Caki2 (cell line): ENCODE data around the gene OPN1MW2. TPM values are rescaled to one million over a fixed set of nuclear protein-coding genes. Genes with fewer than 3 reads are reported as not detected.
"Not testable (repeated sequence)": the region's sequence is repeated elsewhere in the genome, so short reads cannot be mapped to it uniquely, and the experiment has no call there.

Experiments used
- DNase-seq: peaks from one replicate; pipeline ENCODE4 v3.0.0-alpha.2; 2015; ENCODE audit warnings: low read depth
- in situ Hi-C: cut with HindIII; loops from 2 replicates; pipeline ENCODE4 v1.10.0; 2016; ENCODE audit warnings: low sequenced_read_pairs, low pct_unique_long_range_greater_than_20kb, mixed read lengths
- total RNA-seq: library from RNA; depleted of rRNA; stranded (reverse); fragments of >200 nt; shearing (Covaris generic); gene quantifications from 2 replicates; pipeline ENCODE4 v1.2.3, GENCODE V29; 2014; ENCODE audit warnings: low replicate concordance; rRNA removed

OPN1MW2 gene
- not detected in 2 replicates for total RNA-seq

DNA sequence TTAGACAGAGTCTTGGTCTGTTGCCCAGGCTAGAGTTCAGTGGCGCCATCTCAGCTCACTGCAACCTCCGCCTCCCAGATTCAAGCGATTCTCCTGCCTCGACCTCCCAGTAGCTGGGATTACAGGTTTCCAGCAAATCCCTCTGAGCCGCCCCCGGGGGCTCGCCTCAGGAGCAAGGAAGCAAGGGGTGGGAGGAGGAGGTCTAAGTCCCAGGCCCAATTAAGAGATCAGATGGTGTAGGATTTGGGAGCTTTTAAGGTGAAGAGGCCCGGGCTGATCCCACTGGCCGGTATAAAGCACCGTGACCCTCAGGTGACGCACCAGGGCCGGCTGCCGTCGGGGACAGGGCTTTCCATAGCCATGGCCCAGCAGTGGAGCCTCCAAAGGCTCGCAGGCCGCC is at the start of gene OPN1MW2:
Gene OPN1MW2, plus strand, starts transcription at position 301 of the 400 bp plus-strand sequence. Its CDS starts 60 bp downstream, at position 361.
- DNase-seq, in situ Hi-C loops: not testable (repeated sequence)

DNA sequence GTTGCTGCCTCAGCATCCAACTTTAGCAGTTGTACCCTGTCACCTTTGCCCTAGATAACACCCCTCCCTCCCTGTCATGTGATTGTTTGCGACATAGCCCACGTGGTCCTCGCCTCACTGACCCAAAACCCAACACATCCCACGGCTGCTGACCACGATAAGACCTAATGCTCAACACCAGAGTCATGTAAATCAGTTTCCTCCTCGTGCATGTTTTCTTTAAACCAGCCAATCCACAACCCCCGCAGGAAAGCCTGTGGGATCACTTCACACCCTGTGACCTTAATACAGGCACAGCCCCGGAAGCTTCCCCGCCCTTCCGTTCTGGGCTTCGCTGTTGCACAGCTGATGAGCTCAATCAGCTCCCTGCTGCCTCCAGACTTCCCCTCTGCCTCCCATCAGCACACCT is 47.0 kb upstream of the OPN1MW2 start:
- DNase-seq, in situ Hi-C loops: not testable (repeated sequence)

DNA sequence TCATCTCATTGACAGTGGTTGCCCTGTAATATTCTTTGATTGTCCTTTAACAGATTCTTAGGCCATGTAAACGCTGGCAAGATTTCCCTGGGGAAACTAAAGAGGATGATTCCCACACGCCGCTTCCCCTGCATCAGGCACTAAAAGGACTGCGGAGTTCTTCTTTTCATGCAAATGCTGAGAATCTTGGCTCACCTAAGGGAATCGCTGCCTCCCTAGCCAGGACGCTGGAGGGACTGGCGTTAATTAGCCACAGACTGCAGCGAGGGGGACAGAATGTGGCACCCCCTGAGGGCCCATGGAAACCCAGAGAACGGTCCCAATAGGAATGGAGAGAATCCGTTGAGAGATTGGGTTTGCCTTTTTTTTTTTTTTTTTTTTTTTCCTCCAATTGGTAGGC is 45.2 kb upstream of the OPN1MW2 start:
- in situ Hi-C loops: not testable (repeated sequence)

DNA sequence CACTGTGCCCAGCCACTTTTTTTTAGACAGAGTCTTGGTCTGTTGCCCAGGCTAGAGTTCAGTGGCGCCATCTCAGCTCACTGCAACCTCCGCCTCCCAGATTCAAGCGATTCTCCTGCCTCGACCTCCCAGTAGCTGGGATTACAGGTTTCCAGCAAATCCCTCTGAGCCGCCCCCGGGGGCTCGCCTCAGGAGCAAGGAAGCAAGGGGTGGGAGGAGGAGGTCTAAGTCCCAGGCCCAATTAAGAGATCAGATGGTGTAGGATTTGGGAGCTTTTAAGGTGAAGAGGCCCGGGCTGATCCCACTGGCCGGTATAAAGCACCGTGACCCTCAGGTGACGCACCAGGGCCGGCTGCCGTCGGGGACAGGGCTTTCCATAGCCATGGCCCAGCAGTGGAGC is 37.3 kb upstream of the OPN1MW2 start, which contains the start of gene OPN1MW:
Gene OPN1MW, plus strand, starts transcription at position 301 of the 400 bp plus-strand sequence. Its CDS starts 82 bp downstream, at position 383.
- in situ Hi-C loops, DNase-seq: not testable (repeated sequence)

More for the DNA sequence above, 45.2 kb upstream of the OPN1MW2 start:
- not testable (repeated sequence) for DNase-seq

DNA sequence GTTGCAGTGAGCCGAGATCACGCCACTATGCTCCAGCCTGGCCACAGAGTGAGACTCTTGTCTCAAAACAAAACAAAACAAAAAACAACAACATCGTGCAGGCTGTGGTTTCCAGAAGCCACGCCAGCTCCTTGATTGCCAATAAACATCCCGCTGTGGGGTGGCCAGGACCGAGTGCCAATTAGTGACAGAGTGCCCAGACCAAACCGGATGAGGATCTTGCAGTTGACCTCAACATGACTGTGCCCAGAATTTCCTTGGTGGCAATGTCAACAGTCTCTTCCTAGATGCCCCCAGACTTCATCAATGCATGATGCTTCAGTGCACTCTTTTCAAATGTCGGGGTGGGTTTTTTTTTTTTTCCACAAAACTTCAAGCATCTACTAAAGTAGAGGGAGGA is 35.8 kb upstream of the OPN1MW2 start:
- in situ Hi-C loops, DNase-seq: not testable (repeated sequence)

DNA sequence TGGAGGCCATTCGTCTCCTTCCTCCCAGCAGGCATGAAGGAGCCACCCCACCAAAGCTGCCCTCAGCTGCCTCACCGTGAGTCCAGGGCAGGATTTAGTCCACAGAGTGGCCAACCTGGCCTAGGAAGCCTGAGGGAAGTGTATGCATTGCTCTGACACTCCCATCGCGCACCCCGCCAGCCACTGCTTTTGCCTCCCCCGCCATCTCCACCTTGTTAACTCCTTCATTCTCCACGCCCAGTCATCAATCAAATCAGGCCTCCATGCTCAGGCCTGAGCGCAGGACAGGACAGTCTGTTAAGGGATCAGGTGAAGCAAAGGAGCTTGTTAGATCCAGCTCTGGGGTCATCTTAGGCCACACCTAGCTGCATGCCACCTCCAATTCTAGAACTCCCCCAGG is 26.7 kb upstream of the OPN1MW2 start:
- in situ Hi-C loops, DNase-seq: not testable (repeated sequence)

DNA sequence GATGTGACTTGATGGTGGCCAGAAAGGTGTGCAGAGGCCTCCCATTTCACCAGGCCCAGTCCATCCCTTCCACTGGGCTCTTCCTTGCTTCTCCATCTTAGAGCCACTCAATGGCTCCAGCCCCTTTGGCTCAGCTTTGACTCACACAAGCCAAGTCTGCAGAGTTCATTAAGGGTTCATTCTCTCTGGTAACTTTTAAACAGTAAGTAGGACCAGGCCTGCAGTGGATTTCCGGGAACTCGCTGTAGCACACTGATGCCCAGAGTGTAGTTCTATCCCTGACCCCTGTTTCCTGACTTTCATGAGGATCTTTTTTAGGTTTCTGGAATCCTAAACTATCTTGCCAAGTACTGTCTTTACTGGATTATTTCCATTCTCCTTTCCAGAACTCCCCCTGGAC is 25.2 kb upstream of the OPN1MW2 start:
- in situ Hi-C loops, DNase-seq: not testable (repeated sequence)

DNA sequence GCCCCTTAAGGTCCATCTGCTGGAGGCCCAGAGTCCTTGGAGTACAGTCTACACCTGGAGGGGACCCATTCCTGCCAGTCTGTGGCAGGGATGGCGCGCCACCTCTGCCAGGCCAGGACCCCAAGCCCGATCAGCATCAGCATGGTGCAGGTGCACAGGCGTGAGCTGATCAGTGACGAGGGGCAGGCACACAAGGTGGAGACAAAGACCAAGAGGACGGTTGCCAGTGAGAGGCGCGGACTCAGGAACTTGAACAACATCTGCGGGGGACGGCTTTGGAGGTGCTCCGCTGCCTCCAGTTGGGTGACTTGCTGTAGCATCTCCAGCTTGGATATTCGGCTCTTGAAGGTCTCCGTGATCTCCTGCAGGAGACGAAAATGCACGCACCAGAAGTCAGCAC is 23.1 kb upstream of the OPN1MW2 start:
- DNase-seq, in situ Hi-C loops: not testable (repeated sequence)

DNA sequence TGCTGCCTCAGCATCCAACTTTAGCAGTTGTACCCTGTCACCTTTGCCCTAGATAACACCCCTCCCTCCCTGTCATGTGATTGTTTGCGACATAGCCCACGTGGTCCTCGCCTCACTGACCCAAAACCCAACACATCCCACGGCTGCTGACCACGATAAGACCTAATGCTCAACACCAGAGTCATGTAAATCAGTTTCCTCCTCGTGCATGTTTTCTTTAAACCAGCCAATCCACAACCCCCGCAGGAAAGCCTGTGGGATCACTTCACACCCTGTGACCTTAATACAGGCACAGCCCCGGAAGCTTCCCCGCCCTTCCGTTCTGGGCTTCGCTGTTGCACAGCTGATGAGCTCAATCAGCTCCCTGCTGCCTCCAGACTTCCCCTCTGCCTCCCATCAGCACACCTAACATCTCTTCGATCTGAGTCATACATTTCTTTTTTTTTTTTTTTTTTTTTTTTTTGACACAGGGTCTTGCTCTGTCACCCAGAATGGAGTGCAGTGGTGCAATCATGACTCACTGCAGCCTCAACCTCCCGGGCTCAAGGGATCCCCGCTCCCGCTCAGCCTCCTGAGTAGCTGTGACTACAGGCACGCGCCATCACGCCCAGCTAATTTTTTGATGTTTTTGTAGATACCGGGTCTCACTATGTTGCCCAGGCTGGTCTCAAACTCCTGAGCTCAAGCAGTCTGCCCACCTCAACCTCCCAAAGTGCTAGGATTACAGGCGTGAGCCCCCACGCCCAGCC is 9.7 kb upstream of the OPN1MW2 start:
- in situ Hi-C loops: not testable (repeated sequence)

DNA sequence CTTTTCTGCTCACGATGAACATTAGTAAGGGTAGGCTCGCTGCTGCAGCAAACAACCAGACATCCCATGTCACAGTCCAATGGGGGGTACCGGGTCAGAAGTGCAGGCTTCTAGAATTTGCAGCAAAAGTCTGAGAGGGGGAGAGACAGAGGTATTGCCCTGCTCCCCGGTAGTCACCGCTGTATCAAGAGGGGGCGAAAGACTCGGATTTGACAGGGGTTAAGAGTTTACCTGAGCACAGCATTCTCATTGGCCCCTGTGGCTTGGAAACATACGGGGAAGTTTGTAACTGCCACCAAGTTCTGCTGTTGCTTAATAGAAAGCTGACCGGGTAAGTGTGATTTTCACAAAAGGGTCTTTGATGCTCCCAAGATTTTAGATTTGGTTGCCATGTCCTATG is 8.5 kb upstream of the OPN1MW2 start:
- DNase-seq, in situ Hi-C loops: not testable (repeated sequence)

More for the DNA sequence above, 9.7 kb upstream of the OPN1MW2 start:
- not testable (repeated sequence) for DNase-seq

DNA sequence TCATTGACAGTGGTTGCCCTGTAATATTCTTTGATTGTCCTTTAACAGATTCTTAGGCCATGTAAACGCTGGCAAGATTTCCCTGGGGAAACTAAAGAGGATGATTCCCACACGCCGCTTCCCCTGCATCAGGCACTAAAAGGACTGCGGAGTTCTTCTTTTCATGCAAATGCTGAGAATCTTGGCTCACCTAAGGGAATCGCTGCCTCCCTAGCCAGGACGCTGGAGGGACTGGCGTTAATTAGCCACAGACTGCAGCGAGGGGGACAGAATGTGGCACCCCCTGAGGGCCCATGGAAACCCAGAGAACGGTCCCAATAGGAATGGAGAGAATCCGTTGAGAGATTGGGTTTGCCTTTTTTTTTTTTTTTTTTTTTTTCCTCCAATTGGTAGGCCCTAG is 8.1 kb upstream of the OPN1MW2 start:
- DNase-seq, in situ Hi-C loops: not testable (repeated sequence)

DNA sequence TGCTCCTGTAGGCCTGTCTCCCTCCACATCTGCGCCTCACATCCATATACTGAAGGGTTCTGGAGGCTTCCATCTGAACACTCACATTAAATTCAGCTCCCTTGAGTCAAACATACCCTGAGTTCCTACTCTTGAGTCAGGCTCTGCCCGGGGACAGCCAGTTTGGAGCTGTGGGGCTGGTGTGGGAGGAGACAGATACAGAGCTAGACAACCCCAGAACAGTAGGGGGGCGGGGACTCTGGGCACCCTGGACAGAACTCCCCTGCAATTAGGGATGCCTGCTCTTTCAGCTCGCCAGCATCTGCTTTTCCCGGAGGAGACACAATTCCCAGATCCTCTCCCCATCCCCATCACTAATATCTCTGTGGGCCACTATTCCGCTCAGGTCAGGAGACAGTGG is 5.7 kb downstream of the OPN1MW2 start:
- in situ Hi-C loops, DNase-seq: not testable (repeated sequence)

DNA sequence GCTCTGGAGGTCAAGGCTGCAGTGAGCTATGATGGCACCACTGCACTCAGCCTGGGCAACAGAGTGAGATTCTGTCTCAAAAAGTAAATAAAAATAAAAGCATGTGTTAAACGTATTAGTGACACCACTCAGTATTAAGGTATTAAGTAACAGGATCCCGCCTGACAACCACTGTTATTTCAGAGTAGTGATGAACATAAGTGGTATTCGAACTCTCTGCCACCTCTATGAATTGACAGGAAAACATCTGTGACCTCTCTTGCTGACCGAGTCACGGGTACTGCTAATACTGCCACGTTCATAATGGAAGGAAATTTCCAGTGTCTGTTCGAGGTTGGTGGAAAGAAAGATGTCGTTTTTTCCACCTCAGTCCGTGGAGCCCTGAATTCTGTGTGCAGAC is 7.2 kb downstream of the OPN1MW2 start:
- in situ Hi-C loops, DNase-seq: not testable (repeated sequence)

DNA sequence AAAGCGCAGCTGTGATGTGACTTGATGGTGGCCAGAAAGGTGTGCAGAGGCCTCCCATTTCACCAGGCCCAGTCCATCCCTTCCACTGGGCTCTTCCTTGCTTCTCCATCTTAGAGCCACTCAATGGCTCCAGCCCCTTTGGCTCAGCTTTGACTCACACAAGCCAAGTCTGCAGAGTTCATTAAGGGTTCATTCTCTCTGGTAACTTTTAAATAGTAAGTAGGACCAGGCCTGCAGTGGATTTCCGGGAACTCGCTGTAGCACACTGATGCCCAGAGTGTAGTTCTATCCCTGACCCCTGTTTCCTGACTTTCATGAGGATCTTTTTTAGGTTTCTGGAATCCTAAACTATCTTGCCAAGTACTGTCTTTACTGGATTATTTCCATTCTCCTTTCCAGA is 11.9 kb downstream of the OPN1MW2 start:
- in situ Hi-C loops, DNase-seq: not testable (repeated sequence)

DNA sequence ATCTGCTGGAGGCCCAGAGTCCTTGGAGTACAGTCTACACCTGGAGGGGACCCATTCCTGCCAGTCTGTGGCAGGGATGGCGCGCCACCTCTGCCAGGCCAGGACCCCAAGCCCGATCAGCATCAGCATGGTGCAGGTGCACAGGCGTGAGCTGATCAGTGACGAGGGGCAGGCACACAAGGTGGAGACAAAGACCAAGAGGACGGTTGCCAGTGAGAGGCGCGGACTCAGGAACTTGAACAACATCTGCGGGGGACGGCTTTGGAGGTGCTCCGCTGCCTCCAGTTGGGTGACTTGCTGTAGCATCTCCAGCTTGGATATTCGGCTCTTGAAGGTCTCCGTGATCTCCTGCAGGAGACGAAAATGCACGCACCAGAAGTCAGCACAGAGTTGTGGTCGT is 14.1 kb downstream of the OPN1MW2 start:
- DNase-seq, in situ Hi-C loops: not testable (repeated sequence)

DNA sequence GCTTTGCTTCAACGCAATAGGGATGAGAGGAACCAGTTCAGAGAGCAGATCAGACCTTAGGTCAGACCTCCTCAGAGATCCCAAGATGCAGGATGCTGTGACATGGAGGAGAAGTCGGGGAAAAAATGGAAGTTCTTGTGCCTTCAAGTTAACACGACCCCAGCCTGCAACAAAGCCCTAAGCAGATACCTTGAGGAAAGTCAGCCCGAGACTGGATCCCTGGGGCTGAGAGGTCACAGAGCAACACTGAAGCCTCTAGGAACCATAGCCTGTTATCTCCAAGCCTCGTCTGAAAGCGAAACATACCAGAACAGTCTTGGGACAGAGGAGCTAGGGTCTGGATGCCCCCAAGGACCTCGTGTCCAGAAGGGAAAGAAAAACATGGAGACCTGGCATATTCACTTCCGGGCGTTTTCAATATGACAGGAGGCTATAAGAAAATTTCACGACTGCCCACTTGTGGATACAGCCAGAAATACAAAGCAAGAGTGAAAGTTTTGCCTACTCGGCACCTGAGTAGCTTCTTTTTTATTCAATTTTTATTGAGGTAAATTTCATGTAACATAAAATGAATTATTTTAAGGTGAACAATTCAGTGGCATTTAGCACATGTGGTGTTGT is 19.5 kb downstream of the OPN1MW2 start:
- DNase-seq, in situ Hi-C loops: not testable (repeated sequence)

DNA sequence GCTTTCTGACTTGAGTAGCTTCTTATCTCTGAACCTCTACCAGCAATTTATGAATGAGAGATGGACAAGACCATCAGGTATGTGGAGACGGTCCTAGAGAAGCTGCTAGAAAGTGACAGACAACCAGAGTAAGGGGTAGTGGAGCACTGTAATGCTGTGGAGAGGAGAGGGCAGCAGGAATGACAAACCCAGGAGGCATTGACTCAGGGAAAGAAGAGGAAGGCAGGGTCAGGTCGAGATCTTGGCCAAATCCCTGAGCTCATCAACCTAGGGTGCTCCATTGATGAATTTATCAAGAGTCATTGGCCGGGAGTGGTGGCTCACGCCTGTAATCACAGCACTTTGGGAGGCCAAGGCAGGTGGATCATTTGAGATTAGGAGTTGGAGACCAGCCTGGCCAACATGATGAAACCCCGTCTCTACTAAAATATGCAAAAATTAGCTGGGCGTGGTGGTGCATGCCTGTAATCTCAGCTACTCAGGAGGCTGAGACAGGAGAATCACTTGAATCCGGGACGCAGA is 20.5 kb downstream of the OPN1MW2 start:
- in situ Hi-C loops: not testable (repeated sequence)

DNA sequence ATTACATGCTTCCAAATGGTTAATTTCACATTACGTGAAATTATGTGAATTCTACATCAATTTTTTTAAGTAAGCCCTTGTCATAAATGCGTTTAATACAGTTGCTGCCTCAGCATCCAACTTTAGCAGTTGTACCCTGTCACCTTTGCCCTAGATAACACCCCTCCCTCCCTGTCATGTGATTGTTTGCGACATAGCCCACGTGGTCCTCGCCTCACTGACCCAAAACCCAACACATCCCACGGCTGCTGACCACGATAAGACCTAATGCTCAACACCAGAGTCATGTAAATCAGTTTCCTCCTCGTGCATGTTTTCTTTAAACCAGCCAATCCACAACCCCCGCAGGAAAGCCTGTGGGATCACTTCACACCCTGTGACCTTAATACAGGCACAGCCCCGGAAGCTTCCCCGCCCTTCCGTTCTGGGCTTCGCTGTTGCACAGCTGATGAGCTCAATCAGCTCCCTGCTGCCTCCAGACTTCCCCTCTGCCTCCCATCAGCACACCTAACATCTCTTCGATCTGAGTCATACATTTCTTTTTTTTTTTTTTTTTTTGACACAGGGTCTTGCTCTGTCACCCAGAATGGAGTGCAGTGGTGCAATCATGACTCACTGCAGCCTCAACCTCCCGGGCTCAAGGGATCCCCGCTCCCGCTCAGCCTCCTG is 28.0 kb downstream of the OPN1MW2 start:
- DNase-seq, in situ Hi-C loops: not testable (repeated sequence)

More for the DNA sequence above, 20.5 kb downstream of the OPN1MW2 start:
- DNase-seq: not testable (repeated sequence)
